KBM-7 (cell line): Measurements from ENCODE around the gene SMIM10L2A.
A peak's percentile ranks its signal among the peaks of the same experiment; 100 is the strongest.
"Not testable (repeated sequence)": the region's sequence is repeated elsewhere in the genome, so short reads cannot be mapped to it uniquely, and the experiment has no call there.

Experiments used
- DNase-seq: peaks from one replicate; pipeline ENCODE4 v3.0.0-alpha.2; 2015
- in situ Hi-C: fragments of 300-500 bp; cut with MboI; formaldehyde crosslinking; loops from 2 replicates; pipeline ENCODE4 v1.14.3; 2020; ENCODE audit warnings: low sequenced_read_pairs, low pct_unique_long_range_greater_than_20kb, mixed read lengths

The SMIM10L2A gene

DNA sequence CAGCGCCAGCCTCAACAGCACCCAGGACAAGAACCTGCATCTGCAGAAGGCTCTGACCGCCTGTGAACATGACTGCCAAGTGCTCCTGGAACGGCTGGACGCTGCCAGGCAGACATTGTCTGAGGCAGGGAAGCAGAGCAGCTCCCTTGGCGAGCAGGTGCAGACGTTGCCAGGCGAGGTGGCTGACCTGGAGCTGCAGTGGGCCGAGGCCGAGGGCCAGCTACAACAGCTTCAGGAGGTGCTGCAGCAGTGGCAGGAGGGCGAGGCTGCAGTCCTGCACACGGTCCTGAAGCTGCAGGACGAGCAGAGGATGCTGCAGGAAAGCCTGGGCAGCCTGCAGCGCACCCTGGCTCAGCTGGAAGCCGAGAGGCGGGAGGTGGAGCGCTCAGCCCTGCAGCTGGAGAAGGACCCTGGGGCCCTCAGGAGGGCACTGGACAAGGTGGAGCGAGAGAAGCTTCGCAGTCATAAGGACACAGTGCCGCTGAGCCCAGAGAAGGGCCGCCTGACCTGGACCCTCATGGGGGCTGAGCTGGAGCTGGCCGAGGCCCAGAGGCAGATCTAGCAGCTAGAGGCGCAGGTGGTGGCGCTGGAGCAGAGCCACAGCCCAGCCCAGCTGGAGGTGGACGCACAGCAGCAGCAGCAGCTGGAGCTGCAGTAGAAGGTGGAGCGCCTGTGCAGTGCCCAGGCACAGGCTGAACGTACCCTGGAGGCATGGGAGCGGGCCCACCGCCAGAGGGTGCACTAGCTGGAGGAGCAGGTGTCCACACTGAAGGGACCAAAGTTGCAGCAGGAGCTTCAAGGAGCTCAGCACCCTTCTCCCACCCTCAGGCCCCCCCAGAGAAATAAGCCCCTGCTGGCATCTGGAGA lies 16.4 kb downstream of the SMIM10L2A start:
- DNase-seq: peak; percentile 24
- in situ Hi-C loops: loop anchor here (25.0 kb wide), 1 partner anchor 226 kb away; no protein-coding TSS in a partner anchor

DNA sequence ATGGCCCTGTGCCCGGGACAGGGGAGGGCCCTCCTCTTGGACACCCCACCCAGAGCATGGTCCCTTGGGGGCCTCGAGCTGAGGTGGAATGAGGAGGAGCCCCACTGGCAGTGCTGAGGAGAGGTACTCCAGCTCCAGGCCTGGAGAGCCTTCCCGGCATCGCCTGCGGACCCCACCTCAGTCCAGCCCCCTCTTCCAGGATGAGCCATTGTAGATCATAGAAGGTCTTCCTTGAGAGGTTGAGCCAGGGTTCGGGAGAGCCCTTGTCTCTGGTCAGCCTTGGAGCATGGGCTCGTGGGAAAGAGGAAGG lies 16.9 kb downstream of the SMIM10L2A start:
- no peak for DNase-seq
- in situ Hi-C loops: loop anchor here (25.0 kb wide), 1 partner anchor 226 kb away; no protein-coding TSS in a partner anchor

DNA sequence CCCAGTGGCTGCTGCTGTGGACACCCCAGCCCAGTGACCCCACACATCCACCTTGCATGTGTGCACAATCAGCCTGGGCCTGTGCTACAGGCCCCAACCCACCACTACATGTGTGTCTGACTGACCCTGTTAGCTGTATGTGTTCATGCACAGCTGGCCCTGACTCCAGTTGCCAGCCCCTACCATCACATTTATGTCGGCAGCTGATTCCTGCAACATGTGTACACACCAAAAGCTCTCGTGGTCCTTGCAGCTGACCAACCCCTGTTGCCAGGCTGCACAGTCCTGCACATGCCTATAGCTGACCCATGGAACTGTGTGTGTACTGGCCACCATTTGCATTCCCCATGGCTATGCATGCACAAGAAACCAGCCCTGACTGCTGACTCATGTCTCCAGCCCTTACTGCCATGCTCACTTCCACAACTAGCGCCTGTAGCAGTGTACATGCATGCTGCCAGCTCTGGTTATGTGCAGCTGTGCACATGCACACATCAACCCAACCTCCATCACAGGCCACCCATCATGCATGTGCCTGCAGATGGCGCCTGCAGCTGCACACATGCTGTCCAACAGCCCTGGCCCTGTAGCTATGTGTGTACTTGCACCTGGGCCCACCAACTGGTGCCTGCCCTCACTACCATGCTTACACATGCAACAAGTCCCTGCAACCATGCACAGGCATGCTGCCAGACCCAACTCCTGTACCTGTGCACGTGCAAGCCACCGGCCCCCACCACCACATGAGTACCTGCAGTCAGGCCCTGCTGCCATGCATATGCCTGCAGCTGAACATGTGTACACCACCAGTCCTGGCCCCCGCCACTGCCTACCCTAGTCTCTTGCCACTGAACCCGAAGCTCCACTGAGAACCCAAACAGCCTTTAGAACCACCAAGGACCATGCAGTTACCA lies 28.1 kb downstream of the SMIM10L2A start:
- in situ Hi-C loops: loop anchor here (25.0 kb wide), 1 partner anchor 238 kb away; no protein-coding TSS in a partner anchor
- no peak for DNase-seq

DNA sequence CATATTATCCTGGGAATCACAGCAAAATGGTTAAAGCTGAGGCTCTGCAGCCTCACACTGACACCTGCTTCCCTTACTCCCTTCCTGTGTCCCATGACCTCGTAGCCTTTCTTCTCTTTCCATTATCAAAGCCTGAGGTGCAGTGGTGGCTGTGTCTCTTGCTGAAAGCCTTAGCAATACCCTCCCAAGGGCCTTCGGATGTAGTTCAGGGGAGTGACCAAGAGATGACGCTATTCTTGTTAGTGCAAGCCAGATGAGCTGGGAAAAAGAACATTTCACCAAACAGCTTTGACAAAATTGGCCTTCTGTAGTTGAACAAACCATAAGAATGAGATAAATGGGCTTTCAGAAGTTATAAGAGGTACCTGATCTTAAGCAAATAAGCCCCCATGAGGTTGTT lies 31.6 kb downstream of the SMIM10L2A start:
- DNase-seq: no peak
- in situ Hi-C loops: no loop called here

DNA sequence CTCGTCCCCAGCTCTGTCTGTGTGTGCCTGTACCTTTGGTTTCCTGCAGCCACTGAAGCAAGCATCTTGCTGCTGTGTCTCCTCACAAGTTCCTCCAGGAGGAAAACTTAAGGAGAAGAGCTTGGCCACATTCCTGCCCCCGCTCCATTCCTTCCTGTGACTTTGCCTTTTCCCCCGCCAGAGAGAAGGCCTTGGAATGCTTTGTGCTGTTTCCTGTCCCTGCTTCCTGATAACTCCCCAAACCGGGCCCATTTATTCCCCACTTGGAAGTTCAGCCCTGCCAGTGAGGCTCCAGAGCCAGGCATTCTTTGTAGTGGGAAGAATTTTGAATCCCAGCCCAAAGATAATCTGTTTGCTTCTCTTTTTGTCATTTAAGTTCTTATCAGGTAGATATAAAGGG lies 33.1 kb downstream of the SMIM10L2A start:
- DNase-seq: no peak
- in situ Hi-C loops: no loop called here

DNA sequence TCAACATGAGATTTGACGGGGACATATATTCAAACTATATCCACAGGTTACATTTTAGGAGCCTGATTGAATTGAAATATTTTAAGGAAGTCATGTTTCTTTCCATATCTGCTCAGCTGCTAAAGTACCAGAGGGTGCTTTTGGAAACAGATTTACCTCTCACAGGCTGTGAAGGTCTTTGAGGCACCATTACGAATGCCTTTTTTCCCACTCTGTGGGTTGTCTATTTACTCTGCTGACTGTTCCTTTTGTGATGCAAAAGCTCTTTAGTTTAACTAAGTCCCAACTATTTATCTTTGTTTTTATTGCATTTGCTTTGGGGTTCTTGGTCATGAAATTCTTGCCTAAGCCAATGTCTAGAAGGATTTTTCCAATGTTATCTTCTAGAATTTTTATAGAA lies 40.0 kb downstream of the SMIM10L2A start:
- DNase-seq, in situ Hi-C loops: not testable (repeated sequence)

DNA sequence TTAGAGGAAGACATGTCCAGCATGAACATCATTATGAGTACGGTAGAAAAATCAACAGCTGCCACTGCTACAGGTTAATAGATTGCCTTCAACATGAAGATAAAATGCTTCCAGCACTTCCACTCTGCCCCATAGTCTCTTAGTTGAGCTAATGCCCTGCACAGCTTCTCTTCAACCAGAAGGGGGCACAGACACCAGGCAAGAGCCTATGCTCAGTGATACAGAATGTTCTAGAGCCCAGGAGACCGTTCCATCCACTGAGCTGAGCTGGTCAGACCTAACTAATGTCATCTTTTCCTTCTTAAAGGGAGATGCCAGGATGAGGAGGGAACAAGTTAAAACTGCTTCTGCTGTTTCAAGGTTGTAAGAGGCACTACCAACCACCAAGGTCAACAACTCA lies 42.2 kb downstream of the SMIM10L2A start:
- peak; percentile 10 for DNase-seq
- in situ Hi-C loops: no loop called here

DNA sequence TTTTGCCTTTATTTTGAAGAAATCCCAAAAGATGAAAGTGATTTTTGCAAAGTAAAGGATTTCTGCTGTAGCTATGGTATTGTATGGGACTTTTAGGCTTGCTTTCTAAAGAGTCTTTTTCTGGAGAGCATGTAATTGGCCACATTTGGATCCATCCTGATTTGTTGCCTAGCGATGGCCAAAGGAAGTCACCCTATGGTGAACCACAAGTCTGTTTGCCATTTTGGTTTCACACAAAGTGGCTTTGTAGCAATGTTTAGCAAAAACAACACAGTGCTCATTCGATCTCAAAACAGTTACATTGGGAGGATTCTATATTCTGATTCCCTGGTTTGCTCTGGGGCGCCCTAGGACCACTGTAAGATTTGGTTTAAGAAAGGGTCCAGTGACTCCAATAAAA lies 54.6 kb downstream of the SMIM10L2A start:
- in situ Hi-C loops: no loop called here
- no peak for DNase-seq

DNA sequence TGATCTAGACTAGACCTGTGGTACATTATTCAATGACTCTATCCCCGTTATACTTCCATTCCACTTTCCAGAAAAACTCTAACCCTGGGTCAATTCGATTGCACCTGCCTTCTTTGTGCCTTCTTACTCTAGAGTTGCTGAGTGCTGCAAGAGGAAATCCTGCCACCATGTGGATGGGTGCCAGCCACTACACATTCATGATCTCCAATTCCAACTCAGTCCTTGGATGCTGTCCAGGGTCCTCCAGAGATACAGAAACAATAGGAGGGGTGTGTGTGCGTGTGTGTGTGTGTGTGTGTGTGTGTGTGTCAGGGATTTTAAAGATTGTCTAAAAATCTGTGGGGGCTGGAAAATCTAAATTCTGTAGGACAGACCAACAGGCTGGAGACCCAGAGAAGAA lies 55.8 kb downstream of the SMIM10L2A start:
- DNase-seq: peak; percentile 84

More for the DNA sequence above, 55.8 kb downstream of the SMIM10L2A start:
- in situ Hi-C loops: no loop called here
